NCI-H82 (cell line): ENCODE measurements around the gene ZBTB34.
"Not testable (repeated sequence)": the region's sequence is repeated elsewhere in the genome, so short reads cannot be mapped to it uniquely, and the experiment has no call there.

Experiments used
- DNase-seq: peaks from one replicate; lab custom pipeline; 2025; lab: John Stamatoyannopoulos, UW

Gene ZBTB34, protein sequence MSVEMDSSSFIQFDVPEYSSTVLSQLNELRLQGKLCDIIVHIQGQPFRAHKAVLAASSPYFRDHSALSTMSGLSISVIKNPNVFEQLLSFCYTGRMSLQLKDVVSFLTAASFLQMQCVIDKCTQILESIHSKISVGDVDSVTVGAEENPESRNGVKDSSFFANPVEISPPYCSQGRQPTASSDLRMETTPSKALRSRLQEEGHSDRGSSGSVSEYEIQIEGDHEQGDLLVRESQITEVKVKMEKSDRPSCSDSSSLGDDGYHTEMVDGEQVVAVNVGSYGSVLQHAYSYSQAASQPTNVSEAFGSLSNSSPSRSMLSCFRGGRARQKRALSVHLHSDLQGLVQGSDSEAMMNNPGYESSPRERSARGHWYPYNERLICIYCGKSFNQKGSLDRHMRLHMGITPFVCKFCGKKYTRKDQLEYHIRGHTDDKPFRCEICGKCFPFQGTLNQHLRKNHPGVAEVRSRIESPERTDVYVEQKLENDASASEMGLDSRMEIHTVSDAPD

DNA sequence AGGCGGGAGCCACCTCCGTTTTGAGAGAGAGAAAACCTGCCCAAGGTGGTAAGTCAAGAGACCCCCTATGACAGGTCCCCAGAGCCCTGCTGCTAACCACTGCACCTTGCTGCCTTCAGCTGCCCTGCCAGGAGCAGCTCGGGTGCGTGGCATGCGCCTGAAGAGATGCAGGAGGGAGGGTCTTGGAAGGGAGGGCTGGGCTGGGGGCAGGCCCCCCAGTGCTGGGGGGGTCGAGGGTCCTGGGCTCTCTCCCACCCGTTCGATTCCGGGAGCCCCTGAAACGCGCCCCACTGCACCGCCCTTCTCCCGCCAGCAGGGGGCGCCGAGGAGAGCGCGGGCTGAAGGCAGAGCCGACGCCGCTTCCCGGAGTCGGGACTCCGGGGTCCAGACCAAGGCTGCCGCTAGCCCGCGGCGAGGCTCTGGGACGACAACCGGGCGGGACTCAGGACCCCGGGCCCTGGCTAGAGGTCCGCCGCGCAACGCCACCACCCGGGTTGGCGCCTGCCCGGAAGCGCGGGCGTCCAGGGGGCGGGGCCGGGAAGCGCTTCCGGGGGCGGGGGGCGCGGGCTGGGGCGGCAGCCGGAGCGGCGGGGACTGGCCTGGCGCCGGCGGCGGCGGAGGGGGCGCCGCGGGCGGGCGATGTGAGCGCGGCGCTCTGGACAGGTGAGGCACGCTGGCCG, at the start of gene ZBTB34:
Gene ZBTB34, plus strand, starts transcription at position 563 of the 680 bp plus-strand sequence. CDS start 18,761 bp downstream, outside the sequence.
- peak; percentile 86 for DNase-seq

DNA sequence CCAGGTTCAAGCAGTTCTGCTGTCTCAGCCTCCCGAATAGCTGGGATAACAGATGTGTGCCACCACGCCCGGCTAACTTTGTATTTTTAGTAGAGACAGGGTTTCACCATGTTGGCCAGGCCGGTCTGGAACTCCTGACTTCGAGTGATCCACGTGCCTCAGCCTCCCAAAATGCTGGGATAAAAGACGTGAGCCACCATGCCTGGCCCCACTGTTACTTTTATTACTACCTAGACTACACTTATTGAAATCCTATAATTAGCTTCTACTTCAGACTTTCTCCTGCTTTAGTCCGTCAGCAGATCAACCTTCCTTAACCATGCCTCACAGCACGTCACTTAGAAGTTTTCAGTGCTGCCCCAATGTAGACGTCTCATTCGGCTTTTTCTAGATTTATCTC, 47.4 kb upstream of the ZBTB34 start:
- DNase-seq: no peak

DNA sequence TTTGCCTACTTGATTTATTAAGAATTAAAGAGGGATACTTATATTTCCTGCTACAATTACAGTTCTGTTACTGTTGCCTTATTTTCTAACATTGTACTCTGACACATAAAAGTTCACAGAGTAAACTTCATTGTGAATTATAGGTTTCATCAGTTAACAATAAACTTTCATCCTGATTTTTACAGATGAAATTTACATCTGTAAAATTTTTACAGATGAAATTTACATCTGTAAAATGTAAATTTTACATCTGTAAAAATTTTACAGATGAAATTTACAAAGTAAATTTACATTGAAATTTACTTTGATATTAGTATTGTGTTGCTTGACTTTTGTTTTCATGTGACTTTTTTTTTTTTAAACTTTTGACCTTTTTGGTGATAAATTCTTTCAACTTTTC, 46.3 kb upstream of the ZBTB34 start:
- DNase-seq: no peak

DNA sequence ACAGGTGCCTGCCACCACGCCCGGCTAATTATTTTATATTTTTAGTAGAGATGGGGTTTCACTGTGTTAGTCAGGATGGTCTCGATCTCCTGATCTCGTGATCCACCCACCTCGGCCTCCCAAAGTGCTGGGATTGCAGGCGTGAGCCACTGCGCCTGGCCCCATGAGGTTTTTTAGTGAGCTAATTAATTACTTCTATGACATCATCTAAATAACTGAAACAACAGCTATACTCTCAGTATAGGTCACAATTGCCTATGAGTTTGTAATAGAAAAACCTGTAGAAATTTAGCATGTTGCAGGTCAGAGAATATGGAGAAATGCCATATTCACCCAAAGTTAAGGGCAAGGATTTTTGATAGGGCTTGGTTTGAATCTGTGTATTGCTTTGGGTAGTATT, 42.8 kb upstream of the ZBTB34 start:
- DNase-seq: not testable (repeated sequence)

DNA sequence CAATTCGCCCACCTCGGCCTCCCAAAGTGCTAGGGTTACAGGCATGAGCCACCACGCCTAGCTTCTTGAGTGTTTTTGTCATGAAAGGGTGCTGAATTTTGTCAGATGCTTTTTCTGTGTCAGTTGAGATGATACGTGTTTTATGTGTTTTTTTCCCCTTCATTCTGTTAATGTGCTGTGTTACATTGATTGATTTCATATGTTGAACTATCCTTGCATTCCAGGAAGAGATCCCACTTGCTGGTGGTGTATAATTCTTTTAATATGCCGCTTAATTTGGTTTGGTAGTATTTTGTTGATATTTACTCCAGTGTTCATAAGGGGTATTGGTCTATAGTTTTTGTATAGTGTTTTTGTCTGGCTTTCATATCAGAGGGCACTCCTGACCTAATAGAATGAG, 42.0 kb upstream of the ZBTB34 start:
- DNase-seq: no peak

DNA sequence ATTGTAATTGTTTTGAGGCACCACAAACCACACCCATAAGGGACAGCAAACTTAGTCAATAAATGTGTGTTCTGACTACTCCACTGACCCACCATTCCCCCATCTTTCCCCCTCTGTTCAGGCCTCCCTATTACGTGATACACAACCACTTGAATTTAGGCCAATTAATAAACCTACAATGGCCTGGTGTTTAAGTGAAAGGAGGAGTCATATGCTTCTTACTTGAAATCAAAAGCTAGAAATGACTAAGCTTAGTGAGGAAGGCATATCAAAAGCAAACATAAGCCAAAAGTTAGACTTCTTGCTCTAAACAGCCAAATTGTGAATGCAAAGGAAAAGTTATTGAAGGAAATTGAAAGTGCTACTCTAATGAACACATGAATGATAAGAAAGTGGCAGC, 41.0 kb upstream of the ZBTB34 start:
- no peak for DNase-seq

DNA sequence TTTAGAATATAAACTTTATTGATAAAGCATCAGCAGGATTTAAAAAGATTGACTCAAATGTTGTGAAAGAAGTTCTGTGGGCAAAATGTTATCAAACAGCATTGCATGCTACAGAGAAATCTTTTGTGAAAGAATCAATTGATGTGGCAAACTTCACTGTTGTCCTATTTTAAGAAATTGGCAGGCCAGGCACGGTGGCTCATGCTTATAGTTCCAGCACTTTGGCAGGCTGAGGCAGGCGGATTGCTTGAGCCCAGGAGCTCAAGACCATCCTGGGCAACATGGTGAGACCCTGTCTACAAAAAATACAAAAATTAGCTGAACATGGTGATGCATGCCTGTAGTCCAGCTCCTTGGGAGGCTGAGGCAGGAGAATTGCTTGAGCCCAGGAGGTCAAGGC, 38.2 kb upstream of the ZBTB34 start:
- no peak for DNase-seq

DNA sequence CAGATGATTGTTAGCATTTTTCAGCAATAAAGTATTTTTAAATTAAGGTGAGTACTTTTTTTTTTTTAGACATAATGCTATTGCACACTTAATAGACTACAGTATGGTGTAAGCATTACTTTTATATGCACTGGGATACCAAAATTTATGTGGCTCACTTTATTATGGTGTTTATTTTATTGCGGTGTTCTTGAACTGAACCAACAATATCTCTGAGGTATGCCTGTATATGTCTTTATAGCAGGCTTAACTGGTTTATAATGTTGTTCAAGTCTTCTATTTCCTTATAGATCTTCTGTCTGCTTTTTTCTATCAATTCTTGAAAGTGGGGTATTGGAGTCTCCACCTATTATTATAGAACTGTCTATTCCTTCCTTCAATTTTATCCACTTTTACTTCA, 37.6 kb upstream of the ZBTB34 start:
- DNase-seq: no peak

DNA sequence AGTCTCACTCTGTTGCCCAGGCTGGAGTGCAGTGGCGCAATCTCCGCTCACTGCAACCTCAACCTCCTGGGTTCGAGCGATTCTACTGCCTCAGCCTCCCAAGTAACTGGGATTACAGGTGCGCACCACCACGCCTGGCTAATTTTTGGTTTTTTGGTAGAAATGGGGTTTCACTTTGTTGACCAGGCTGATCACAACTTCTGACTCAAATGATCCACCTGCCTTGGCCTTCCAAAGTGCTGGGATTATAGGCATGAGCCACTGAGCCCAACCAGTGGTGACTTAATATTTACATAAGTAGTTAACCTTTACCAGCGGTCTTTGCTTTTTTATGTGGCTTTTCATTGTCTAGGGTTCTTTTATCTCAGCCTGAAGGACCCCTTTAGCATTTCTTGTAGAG, 36.4 kb upstream of the ZBTB34 start:
- not testable (repeated sequence) for DNase-seq

DNA sequence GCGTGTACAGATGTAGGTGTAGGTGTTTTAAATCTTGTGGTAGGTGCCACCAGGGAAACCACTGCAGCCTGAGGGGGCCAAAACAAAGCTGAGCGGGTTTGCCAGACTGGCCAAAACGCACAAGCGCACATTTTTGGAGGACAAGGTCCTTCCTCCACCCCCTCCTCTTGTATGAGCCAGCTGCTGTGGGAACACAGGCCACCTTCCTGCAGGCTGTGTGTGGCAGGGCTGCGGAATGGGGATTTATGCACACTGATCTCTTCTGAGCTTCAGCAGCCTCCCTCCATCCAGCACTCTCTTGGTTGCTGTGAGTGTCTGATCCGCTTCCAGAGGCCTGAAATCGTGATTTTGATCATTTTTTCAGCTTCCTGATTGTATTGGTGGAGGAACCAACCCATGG, 33.2 kb upstream of the ZBTB34 start:
- no peak for DNase-seq

DNA sequence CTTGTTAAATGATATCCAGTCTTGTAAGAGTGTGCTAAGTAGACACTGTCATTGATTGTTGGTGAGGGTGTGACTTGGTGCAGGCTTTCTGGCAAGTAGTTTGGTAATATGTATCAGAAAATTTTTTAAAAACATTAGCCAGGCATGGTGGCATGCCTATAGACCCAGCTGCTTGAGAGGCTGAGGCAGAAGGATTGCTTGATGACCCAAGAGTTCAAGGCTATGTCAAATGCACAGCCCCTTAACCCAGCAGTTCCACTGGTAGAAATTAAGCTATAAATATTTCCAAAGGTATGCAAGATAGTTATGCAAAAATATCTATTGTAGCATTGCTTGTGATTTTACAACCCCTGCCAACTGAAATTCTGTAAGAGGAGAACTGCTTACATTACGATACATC, 31.4 kb upstream of the ZBTB34 start:
- DNase-seq: no peak

DNA sequence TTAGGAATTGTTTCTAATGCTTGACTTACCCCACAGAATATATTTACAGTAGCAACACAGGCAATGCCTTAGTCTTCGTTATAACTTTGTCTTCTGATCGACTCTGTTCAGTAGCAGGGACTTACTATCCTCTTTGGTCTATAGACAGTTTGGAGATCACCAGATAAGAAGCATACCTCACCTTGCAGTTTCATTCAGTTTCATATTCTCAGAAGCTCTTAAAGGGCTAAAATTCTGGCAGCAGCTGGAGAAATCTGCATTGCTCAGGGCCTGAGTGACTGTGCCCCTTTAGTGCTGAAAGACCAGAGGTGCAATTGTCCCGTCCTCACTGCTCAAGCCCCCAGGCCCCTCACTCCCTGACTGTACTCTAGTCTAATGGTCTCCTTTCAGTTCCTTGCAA, 29.6 kb upstream of the ZBTB34 start:
- no peak for DNase-seq

DNA sequence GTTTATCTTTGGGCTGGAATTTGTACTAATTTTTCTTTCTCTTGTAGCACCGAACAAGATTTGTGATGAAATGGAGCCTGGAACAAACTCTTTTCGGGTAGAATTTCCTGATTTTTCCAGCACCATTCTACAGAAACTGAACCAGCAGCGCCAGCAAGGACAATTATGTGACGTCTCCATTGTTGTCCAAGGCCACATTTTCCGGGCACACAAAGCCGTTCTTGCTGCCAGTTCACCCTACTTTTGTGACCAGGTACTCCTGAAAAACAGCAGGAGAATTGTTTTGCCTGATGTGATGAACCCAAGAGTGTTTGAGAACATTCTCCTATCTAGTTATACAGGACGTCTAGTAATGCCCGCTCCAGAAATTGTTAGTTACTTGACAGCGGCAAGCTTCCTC, 28.0 kb upstream of the ZBTB34 start:
- no peak for DNase-seq

DNA sequence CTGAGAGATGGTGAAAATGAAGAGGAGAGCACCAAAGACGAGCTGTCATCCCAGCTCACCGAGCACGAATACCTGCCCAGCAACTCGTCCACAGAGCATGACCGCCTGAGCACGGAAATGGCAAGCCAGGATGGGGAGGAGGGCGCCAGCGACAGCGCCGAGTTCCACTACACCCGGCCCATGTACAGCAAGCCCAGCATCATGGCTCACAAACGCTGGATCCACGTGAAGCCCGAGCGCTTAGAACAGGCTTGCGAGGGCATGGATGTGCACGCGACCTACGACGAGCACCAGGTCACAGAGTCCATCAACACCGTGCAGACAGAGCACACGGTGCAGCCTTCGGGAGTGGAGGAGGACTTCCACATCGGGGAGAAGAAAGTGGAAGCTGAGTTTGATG, 27.4 kb upstream of the ZBTB34 start:
- no peak for DNase-seq

DNA sequence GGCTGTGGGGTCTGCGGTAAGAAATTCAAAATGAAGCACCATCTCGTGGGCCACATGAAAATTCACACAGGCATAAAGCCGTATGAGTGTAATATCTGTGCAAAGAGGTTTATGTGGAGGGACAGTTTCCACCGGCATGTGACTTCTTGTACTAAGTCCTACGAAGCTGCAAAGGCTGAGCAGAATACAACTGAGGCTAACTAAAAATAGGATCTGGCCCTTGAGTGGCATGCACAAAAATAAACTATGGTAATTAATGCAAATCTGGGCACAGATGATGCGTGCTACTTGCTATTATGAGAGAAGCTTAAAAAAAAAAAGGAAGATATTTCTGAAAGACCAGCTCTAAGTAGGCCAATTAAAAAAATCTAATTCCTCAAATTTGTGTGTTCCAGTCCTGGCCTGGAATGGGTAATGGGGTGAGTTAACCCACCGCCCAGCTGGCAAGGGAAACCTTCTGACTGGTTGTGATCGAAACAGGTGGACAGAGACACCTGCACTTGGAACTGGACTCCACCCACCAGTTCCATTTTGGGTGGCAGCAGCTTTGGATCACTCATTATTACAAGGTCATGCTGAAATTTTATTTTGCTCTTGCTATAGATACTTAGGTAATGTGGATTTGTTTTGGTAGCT, 26.6 kb upstream of the ZBTB34 start:
- no peak for DNase-seq

DNA sequence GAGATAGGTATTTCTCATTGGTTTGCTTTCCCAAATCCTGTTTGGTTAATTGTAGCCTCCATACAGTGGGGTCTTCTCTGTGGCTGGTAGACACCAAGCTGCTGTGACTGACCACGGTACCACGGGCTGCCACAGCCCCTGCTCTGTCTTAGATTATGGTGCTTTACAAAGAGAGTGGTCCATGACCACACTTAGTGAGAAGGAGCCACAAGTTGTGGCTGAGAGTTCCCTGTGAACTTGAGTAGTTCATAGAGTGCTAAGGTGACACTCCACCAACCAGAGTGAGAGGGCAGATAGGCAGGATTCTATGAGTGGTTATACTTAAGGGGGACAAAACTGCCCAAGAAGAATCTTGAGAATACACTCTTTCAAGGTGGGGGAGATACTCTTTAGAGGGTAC, 25.8 kb upstream of the ZBTB34 start:
- DNase-seq: no peak

DNA sequence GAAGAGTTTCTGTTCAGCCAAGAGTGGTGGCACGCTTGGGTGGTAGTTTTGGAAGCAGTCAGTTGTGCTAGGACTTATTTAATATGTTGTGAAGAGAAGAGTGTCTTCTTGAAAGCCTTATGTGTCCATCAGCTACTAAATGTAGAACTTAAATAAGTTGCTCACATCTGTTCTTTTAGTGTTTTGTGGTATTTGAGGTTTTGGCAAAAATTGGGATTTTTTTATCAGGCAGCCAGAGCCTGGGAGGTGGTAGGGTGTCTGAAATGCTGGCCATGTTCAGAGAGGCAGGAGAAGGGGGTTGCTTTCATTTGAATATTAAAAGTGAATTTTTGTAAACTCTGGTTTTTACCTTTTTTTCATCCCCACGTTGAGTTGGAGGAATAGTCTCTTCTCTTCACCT, 24.2 kb upstream of the ZBTB34 start:
- no peak for DNase-seq

DNA sequence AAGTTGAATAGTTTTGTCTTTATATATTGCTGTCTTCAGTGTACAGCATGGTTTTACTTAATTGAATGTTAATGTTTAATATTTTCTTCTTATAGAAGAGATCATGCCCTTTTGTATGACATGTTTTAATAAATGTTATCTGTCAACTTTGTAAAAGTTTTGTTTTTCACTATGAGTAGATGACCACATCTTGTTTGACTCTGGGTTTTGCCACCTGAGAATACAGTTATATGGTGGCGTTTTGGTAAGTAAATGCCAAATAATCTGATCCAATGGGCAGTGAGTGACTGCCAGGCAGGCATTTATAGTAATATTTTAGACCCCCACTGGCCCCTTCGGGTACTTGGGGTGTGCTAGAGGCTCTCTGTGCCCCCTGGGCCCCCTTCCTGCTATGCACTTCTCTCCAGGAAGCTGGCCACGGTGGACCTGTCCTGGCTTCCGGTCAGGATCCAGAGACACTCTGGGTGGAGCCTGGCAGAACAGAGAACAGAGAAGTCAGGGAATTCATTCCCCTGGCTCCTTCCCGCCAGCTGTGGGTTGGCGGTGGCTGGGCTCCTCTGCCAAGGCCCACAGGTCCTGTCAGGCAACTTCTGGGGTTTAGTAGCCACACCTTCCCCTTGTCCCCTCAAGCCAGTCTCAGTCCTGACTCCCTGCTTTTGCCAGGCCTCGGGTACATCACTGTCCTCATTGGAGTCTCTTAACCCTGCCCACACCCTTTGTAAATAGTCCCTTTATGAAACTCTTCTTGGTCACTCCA, 22.2 kb upstream of the ZBTB34 start:
- DNase-seq: no peak

DNA sequence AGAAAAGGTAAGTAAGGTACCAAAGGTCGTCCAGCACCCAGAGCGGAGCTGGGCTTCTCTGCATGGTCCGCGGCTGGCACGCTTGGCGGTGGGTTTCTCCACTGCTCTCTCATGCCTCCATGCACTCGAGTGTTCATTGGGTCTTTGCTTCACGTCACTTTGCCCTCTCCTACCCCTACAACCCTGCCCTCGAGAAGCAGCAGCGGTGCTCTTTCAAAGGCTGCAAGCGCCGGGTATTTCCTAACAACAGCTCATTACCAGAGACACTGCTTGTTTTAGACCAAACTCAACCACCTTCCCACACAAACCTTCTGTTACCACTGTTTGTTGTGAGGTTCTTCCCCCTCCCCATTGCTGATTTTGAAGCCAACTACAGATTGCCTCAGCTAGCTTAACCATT, 21.5 kb upstream of the ZBTB34 start:
- no peak for DNase-seq

DNA sequence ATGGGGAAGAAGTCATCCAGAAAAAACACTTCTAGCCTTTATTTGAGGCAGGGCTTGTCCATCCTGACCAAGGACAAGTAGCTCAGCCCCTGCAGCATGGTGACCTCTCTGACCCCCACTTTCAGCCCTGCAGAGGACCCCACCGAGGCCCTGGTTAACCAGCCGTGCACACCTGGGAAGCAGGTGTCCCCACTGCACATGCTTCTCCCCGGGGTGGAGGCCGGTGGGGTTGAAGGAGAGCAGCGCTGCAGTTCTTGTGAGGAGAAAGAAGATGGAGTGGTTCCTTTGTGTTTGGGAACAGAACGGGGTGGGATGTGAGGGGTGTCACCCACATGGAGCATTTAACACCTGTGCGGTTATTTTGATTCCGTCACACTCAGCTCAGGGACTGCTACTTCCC, 21.1 kb upstream of the ZBTB34 start:
- no peak for DNase-seq

DNA sequence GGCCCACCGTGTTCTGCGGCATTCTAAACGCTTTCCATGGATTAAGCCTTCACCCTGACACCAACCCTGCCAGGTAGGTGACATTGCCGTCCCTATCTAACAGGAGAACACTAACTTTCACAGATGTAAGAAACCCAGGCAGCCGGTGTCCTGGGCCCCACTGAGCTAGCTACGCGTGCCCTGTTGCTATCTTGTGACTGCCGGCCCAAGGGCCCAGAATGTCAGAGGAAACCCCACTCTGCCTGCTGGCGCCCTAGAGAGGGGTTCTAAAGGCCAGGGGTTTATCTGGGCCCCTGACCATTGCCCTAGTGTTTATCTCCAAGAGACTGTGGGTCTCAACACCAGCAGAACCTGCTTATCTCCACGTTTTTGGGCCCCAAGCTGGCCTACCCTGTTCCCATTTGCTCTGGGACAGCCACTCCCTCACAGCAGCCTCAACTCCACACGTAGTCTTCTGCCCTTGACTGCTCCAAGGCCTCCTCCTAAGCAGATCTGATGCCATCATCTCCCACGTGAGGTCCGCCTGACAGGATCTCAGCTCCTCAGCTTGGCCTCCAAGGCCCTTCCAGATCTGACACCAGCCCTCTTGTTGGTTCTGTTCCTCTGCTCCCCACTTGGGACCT, 18.1 kb upstream of the ZBTB34 start:
- DNase-seq: no peak
